Osteoblast (primary cell): ENCODE measurements around the gene TWF1. TPM values are rescaled to one million over a fixed set of nuclear protein-coding genes. Genes with fewer than 3 reads are reported as not detected.

ENCODE experiments used
- DNase-seq: peaks from one replicate; pipeline ENCODE4 v3.0.0; 2011; ENCODE audit warnings: low spot score, mixed read lengths; ENCODE audit not compliant: insufficient read length; ENCODE audit errors: missing footprints
- H2AFZ ChIP-seq: 2 replicates; pipeline ENCODE4 v1.6.0; 2011; ENCODE audit warnings: mild to moderate bottlenecking, low read length
- H3K27ac ChIP-seq: 2 replicates; pipeline ENCODE4 v1.5.1; 2011; ENCODE audit warnings: mild to moderate bottlenecking, low read depth, low read length, moderate library complexity
- H3K27me3 ChIP-seq: 2 replicates; pipeline ENCODE4 v1.6.0; 2012; ENCODE audit warnings: mild to moderate bottlenecking, control low read depth, inconsistent platforms, low read length, moderate library complexity; ENCODE audit not compliant: insufficient read depth
- H3K36me3 ChIP-seq: 2 replicates; pipeline ENCODE4 v1.5.1; 2011; ENCODE audit warnings: mild to moderate bottlenecking, low read length, control low read depth, moderate library complexity; ENCODE audit not compliant: insufficient read depth
- H3K4me1 ChIP-seq: 2 replicates; pipeline ENCODE4 v1.5.1; 2011; ENCODE audit warnings: mild to moderate bottlenecking, low read length, control low read depth, moderate library complexity; ENCODE audit not compliant: insufficient read depth
- H3K4me2 ChIP-seq: 2 replicates; pipeline ENCODE4 v1.6.0; 2011; ENCODE audit warnings: mild to moderate bottlenecking, low read length; ENCODE audit not compliant: insufficient read depth
- H3K4me3 ChIP-seq: fragments of 200-600 bp; sonication (generic); 3 replicates; pipeline ENCODE4 v1.5.1; 2012; ENCODE audit warnings: mild to moderate bottlenecking, low read length, inconsistent platforms; ENCODE audit not compliant: insufficient read depth
- H3K79me2 ChIP-seq: 2 replicates; pipeline ENCODE4 v1.6.0; 2012; ENCODE audit warnings: mild to moderate bottlenecking, low read length, control low read depth, inconsistent platforms; ENCODE audit not compliant: insufficient read depth
- H3K9me3 ChIP-seq: 2 replicates; pipeline ENCODE4 v1.5.1; 2011; ENCODE audit warnings: low read depth, low read length, control low read depth
- H4K20me1 ChIP-seq: 2 replicates; pipeline ENCODE4 v1.6.0; 2012; ENCODE audit warnings: mild to moderate bottlenecking, low read length, control low read depth; ENCODE audit not compliant: insufficient read depth
- total RNA-seq: library from RNA; depleted of rRNA; stranded (reverse); fragments of >200 nt; gene quantifications from 2 replicates; pipeline ENCODE4 v1.2.3, GENCODE V29; 2012
- TF ChIP-seq, protein P1 (sequence below): IDR thresholded peaks from 2 replicates; pipeline ENCODE4 v1.5.1; 2011; ENCODE audit warnings: mild to moderate bottlenecking, low read depth, low read length, moderate library complexity; ENCODE audit errors: extremely low read depth

Gene TWF1
- total RNA-seq, 1 donor: 180 TPM

GRCh38 chr12:43842259-43842658 is 36.1 kb upstream of the TWF1 start:
- Histone ChIP-seq H3K79me2 (peaks cover 23% of the 10 kb centered on the region), H3K27ac (no peak overlapping the region)
- TF ChIP-seq, protein P1, sequence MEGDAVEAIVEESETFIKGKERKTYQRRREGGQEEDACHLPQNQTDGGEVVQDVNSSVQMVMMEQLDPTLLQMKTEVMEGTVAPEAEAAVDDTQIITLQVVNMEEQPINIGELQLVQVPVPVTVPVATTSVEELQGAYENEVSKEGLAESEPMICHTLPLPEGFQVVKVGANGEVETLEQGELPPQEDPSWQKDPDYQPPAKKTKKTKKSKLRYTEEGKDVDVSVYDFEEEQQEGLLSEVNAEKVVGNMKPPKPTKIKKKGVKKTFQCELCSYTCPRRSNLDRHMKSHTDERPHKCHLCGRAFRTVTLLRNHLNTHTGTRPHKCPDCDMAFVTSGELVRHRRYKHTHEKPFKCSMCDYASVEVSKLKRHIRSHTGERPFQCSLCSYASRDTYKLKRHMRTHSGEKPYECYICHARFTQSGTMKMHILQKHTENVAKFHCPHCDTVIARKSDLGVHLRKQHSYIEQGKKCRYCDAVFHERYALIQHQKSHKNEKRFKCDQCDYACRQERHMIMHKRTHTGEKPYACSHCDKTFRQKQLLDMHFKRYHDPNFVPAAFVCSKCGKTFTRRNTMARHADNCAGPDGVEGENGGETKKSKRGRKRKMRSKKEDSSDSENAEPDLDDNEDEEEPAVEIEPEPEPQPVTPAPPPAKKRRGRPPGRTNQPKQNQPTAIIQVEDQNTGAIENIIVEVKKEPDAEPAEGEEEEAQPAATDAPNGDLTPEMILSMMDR: no peak

DNA sequence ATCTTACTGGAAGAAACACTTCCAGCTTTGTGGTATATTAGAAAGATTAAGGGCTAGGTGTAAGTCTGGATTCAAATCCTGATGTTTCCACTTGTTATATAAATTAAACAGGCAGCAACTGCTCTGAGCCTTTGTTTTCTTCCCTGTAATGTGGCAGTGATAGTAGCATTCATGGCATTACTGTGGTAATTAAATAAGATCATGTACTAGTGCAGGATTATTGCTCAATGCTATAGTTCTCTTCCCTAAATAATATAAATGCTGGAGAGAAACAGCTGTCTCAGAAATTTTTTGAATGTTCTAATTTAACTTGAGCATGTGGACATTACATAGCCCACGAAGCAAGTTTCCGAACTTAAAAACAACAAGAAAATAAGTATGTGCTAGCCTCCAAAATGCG is 35.1 kb upstream of the TWF1 start:
- Histone ChIP-seq H3K4me3 (no peak overlapping the region), H3K79me2 (peaks cover 26% of the 10 kb centered on the region), H3K27ac (no peak overlapping the region), H3K36me3 (no peaks in the 10 kb centered on the region), H3K9me3 (no peaks in the 10 kb centered on the region), H3K4me2 (no peak overlapping the region), H3K27me3 (no peaks in the 10 kb centered on the region), H4K20me1 (no peaks in the 10 kb centered on the region), H2AFZ (no peak overlapping the region), H3K4me1 (peaks cover 12% of the 10 kb centered on the region)
- DNase-seq: no peak
- TF ChIP-seq, protein P1: no peak

More at GRCh38 chr12:43842259-43842658, 36.1 kb upstream of the TWF1 start:
- peaks cover 16% of the 10 kb centered on the region for H3K4me1 ChIP-seq
- no peak for DNase-seq
- H2AFZ ChIP-seq: no peak overlapping the region
- no peaks in the 10 kb centered on the region for H4K20me1 ChIP-seq
- no peaks in the 10 kb centered on the region for H3K36me3 ChIP-seq
- H3K27me3 ChIP-seq: no peaks in the 10 kb centered on the region
- H3K4me3 ChIP-seq: no peak overlapping the region
- no peak overlapping the region for H3K4me2 ChIP-seq
- no peaks in the 10 kb centered on the region for H3K9me3 ChIP-seq

DNA sequence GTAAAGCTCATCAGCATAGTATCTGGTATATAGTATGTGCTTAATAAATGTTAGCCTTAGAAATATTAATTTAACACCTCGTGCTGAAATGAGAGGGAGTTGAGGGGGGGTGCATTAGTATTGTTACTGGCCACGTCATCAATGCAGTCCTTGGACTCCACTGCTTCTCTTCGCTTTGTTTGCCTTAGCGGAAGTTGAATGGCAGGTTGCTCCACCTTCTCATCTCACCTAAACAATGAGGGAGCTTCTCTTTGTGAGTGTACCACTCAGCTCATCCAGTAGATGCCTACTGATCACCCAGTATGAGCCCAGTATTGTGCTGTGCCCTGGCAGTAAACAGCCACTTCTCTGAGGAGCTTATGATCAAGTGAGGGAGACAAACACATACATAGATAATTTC is 34.2 kb upstream of the TWF1 start:
- TF ChIP-seq, protein P1: no peak
- no peak for DNase-seq
- Histone ChIP-seq H3K4me3 (no peak overlapping the region), H3K4me2 (no peak overlapping the region), H2AFZ (no peak overlapping the region), H4K20me1 (no peaks in the 10 kb centered on the region), H3K27ac (no peak overlapping the region), H3K36me3 (no peaks in the 10 kb centered on the region), H3K9me3 (no peaks in the 10 kb centered on the region), H3K27me3 (no peaks in the 10 kb centered on the region), H3K4me1 (peaks cover 14% of the 10 kb centered on the region), H3K79me2 (peaks cover 26% of the 10 kb centered on the region)

DNA sequence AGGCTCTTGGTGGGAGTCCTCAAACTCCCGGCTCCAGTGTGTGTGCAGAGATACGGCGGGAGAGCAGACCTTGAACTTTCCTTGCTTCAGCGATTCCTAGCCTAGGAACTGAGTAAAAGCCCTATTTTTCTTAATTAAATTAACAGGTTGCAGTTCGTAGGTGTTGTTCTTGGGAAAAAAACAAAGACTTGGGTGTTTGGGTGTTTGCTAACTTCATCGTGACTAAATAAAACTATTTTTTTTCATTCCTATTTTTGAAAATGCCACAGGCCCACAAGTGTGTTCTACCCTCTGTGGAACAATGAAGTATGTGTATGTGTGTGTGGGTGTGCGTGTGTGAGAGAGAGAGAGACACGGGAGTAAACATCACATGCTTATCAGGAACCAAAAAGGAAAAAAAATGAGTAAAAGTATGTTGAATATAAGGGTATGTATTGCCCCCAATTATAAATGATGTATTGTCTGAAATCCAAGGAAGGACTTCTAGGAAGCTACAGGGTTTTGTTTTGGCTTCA is 30.4 kb upstream of the TWF1 start:
- Histone ChIP-seq H3K79me2 (peaks cover 26% of the 10 kb centered on the region), H3K36me3 (no peaks in the 10 kb centered on the region), H3K4me1 (peaks cover 10% of the 10 kb centered on the region), H3K27ac (peak overlapping the region; percentile 54), H3K4me3 (peak overlapping the region; percentile 80), H3K4me2 (peak overlapping the region; percentile 81), H2AFZ (peak overlapping the region; percentile 76), H4K20me1 (no peaks in the 10 kb centered on the region), H3K9me3 (no peaks in the 10 kb centered on the region), H3K27me3 (no peaks in the 10 kb centered on the region)
- DNase-seq: peak; percentile 66
- TF ChIP-seq, protein P1: no peak
